ENCODE data around the gene ARMC10. TPM values are rescaled to one million over a fixed set of nuclear protein-coding genes. Genes with fewer than 3 reads are reported as not detected.

The ARMC10 gene
- total RNA-seq, 4 donors from 2014 or later = 42.6 to 61.0 (median 48.5) TPM

DNA sequence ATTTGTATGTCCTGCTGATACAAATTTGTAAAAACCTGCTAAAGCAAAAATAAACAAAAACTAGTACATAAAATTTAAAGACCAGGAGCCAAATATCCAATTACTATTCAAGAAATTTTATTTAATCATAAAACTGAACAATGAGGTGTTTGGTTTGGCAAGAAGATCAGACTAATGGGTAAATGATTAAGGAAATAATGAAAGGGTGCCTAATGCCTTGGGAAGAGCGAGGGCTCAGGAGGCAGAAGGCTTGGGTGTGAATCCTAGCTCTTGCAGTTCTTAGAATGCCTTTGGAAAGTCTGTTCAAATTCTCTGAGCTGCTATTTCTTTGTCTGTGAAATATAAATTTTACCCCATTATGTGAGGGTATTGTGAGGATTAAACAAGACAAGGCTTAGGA is 41.6 kb downstream of the ARMC10 start:
- peak overlapping the region; percentile 21 to 80 (median 65) for H3K27ac ChIP-seq
- no peaks in the 10 kb centered on the region for H3K27me3 ChIP-seq
- H3K4me3 ChIP-seq = no peak overlapping the region
- TF ChIP-seq, protein P1, sequence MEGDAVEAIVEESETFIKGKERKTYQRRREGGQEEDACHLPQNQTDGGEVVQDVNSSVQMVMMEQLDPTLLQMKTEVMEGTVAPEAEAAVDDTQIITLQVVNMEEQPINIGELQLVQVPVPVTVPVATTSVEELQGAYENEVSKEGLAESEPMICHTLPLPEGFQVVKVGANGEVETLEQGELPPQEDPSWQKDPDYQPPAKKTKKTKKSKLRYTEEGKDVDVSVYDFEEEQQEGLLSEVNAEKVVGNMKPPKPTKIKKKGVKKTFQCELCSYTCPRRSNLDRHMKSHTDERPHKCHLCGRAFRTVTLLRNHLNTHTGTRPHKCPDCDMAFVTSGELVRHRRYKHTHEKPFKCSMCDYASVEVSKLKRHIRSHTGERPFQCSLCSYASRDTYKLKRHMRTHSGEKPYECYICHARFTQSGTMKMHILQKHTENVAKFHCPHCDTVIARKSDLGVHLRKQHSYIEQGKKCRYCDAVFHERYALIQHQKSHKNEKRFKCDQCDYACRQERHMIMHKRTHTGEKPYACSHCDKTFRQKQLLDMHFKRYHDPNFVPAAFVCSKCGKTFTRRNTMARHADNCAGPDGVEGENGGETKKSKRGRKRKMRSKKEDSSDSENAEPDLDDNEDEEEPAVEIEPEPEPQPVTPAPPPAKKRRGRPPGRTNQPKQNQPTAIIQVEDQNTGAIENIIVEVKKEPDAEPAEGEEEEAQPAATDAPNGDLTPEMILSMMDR (IDR thresholded peaks at IDR 0.05) = no peak
- TF ChIP-seq POLR2A (IDR thresholded peaks at IDR 0.05) = no peak
- no peak for TF ChIP-seq EP300 (IDR thresholded peaks at IDR 0.05)
- H3K36me3 ChIP-seq = peaks cover 0 to 14% (median 0%) of the 10 kb centered on the region in 3 donors
- peaks cover 0 to 41% (median 4%) of the 10 kb centered on the region in 4 donors for H3K4me1 ChIP-seq
- no peak for DNase-seq (ENCODE audit: low spot score in 2 of 2)
- no peaks in the 10 kb centered on the region for H3K9me3 ChIP-seq
- 50% methylated on average over 1 of the region's 1 CpG for WGBS, 2 donors

DNA sequence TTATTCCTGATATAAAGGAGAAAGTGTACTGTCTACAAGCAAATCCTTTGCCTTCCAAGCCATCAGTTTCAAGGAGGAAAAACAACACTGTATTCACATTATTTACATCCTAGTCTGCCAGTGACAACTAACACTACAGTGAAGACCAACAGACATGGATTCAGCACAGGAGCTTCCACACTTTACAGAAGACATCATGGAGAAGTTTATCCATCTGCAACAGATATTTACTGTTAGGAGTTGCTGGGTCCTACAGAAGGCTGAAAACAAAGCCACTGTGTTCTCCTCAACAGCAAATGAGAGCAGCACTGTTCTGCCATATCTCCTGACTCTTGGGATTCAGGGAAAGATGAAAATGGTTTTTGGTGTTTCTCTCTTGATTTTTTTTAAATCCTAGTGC is 42.1 kb downstream of the ARMC10 start:
- H3K27ac ChIP-seq = peak overlapping the region; percentile 21 to 80 (median 65)
- TF ChIP-seq, protein P1 (IDR thresholded peaks at IDR 0.05) = no peak
- no peak for TF ChIP-seq EP300 (IDR thresholded peaks at IDR 0.05)
- TF ChIP-seq POLR2A (IDR thresholded peaks at IDR 0.05) = no peak
- peaks cover 0 to 15% (median 0%) of the 10 kb centered on the region in 3 donors for H3K36me3 ChIP-seq
- DNase-seq (ENCODE audit: low spot score in 2 of 2) = no peak
- no peaks in the 10 kb centered on the region for H3K27me3 ChIP-seq
- no peaks in the 10 kb centered on the region for H3K9me3 ChIP-seq
- H3K4me3 ChIP-seq = no peak overlapping the region
- peaks cover 0 to 41% (median 4%) of the 10 kb centered on the region in 4 donors for H3K4me1 ChIP-seq

DNA sequence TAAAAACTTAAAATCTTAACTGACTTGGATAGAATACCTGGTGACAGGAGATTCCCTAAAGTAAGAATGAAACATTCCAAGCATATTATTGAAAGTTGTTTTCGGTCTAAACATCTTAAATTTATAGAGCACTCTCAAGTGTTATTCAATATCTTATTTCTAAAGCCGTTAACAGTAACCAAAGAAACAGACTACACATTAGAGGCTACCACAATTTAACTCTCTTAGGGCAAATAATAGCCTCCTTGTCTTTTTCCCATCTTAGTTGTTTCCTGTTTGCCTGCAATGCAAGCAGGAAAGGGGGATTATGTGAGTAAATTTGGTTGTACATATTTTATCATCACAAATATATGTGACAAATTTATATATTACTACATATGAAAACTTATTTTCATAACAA is 42.5 kb downstream of the ARMC10 start:
- peaks cover 0 to 41% (median 4%) of the 10 kb centered on the region in 4 donors for H3K4me1 ChIP-seq
- no peak for DNase-seq (ENCODE audit: low spot score in 2 of 2)
- no peak overlapping the region for H3K4me3 ChIP-seq
- TF ChIP-seq, protein P1 (IDR thresholded peaks at IDR 0.05) = no peak
- TF ChIP-seq POLR2A (IDR thresholded peaks at IDR 0.05) (no peak), EP300 (IDR thresholded peaks at IDR 0.05) (no peak)
- H3K27me3 ChIP-seq = no peaks in the 10 kb centered on the region
- H3K36me3 ChIP-seq = peaks cover 0 to 19% (median 0%) of the 10 kb centered on the region in 3 donors
- WGBS, 2 donors = 55 to 58% methylated on average over 2 of the region's 2 CpGs
- H3K9me3 ChIP-seq = no peaks in the 10 kb centered on the region
- H3K27ac ChIP-seq = peak overlapping the region; percentile 19 to 80 (median 65)

DNA sequence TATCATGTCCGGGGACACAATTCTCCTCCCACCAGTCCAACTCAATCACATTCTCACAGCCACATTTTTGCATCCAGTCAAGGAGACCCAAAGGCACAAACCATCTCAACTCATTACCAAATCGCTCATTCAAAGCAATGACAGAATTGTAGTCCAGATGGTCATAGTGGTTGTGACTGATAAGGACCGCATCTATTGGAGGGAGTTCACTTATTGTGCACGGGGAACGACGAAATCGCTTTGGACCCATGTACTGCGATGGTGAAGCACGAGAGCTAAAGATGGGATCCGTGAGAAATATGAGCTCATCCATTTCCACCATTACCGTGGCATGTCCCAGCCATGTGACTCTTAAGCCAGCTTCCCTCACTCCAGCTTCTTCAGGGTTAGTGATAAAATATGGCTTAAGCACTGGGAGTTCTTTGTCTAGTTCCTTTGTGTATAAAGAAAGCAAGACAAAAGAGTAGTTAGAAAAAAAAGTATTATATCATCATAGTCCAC is 44.9 kb downstream of the ARMC10 start:
- Histone ChIP-seq H3K4me1 (peaks cover 0 to 30% (median 3%) of the 10 kb centered on the region in 4 donors), H3K27ac (peak overlapping the region in 1 of 4 donors; percentile 41), H3K9me3 (no peaks in the 10 kb centered on the region), H3K36me3 (peaks cover 0 to 37% (median 0%) of the 10 kb centered on the region in 3 donors), H3K27me3 (no peaks in the 10 kb centered on the region), H3K4me3 (no peak overlapping the region)
- TF ChIP-seq, protein P1 (IDR thresholded peaks at IDR 0.05) = no peak
- TF ChIP-seq POLR2A (IDR thresholded peaks at IDR 0.05) = no peak
- TF ChIP-seq EP300 (IDR thresholded peaks at IDR 0.05) = no peak
- no peak for DNase-seq (ENCODE audit: low spot score in 2 of 2)
- WGBS, 2 donors = 90 to 91% methylated on average over 11 of the region's 11 CpGs

DNA sequence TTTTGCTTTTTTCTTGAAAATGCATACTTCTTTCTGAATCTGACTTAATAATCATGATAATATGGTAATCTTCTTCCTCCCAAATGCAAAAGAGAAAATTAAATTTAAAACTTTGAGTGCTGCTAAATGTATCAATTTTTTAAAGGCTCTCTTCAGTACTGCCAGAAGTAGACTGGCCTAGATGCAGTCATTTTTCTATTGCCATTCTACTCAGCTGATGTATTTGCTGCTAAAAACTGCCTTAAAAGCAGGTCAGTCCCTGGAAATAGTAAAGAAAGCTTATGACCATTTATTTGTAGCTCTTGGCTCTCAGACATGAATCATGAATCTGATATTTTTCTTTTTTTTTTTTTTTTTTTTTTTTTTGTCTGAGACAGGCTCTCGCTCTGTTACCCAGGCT is 45.4 kb downstream of the ARMC10 start:
- H3K9me3 ChIP-seq = no peaks in the 10 kb centered on the region
- no peak overlapping the region for H3K4me3 ChIP-seq
- peak overlapping the region in 1 of 4 donors; percentile 41 for H3K27ac ChIP-seq
- peaks cover 0 to 37% (median 0%) of the 10 kb centered on the region in 3 donors for H3K36me3 ChIP-seq
- H3K27me3 ChIP-seq = no peaks in the 10 kb centered on the region
- H3K4me1 ChIP-seq = peaks cover 0 to 26% (median 3%) of the 10 kb centered on the region in 4 donors
- TF ChIP-seq POLR2A (IDR thresholded peaks at IDR 0.05) (no peak), EP300 (IDR thresholded peaks at IDR 0.05) (no peak)
- TF ChIP-seq, protein P1 (IDR thresholded peaks at IDR 0.05) = no peak
- 36 to 63% methylated on average over 1 of the region's 1 CpG for WGBS, 2 donors
- no peak for DNase-seq (ENCODE audit: low spot score in 2 of 2)

Measured in tibial nerve (tissue), 4 donors.